Loucy (cell line): Measurements from ENCODE around the gene MICA.

Experiments
- H2AFZ ChIP-seq: fragments of 200-600 bp; sonication (generic); 2 replicates; pipeline ENCODE4 v1.6.0; 2016; ENCODE audit warnings: antibody characterized with exemption, mild to moderate bottlenecking, low read length, moderate library complexity
- H3F3A ChIP-seq: fragments of 200-600 bp; 2 replicates; pipeline ENCODE4 v1.6.0; 2016; ENCODE audit warnings: antibody characterized with exemption, low read depth, mild to moderate bottlenecking
- H3K27me3 ChIP-seq: fragments of 200-600 bp; sonication (generic); 2 replicates; pipeline ENCODE4 v1.6.1; 2014; ENCODE audit warnings: low read length, mild to moderate bottlenecking; ENCODE audit not compliant: insufficient read depth, poor library complexity, severe bottlenecking
- H3K36me3 ChIP-seq: fragments of 200-600 bp; sonication (generic); 2 replicates; pipeline ENCODE4 v1.6.1; 2016; ENCODE audit warnings: low read length; ENCODE audit not compliant: insufficient read depth
- H3K4me1 ChIP-seq: fragments of 200-600 bp; sonication (generic); 2 replicates; pipeline ENCODE4 v1.5.1; 2014; ENCODE audit warnings: low read length, mild to moderate bottlenecking; ENCODE audit not compliant: insufficient read depth, poor library complexity, severe bottlenecking
- H3K4me2 ChIP-seq: fragments of 200-600 bp; sonication (generic); 2 replicates; pipeline ENCODE4 v1.6.0; 2014; ENCODE audit warnings: antibody characterized with exemption, low read length, low read depth, mild to moderate bottlenecking; ENCODE audit not compliant: poor library complexity, severe bottlenecking
- H3K4me3 ChIP-seq: fragments of 200-600 bp; sonication (generic); 2 replicates; pipeline ENCODE4 v1.5.1; 2014; ENCODE audit warnings: low read length, mild to moderate bottlenecking, mixed read lengths; ENCODE audit not compliant: poor library complexity, severe bottlenecking
- H3K79me2 ChIP-seq: fragments of 200-600 bp; sonication (generic); 2 replicates; pipeline ENCODE4 v1.6.1; 2014; ENCODE audit warnings: low read length; ENCODE audit not compliant: insufficient read depth
- H3K9ac ChIP-seq: fragments of 200-600 bp; sonication (generic); 2 replicates; pipeline ENCODE4 v1.6.0; 2014; ENCODE audit warnings: mild to moderate bottlenecking, low read depth, low read length, moderate library complexity; ENCODE audit not compliant: poor library complexity, severe bottlenecking
- H3K9me2 ChIP-seq: fragments of 200-600 bp; sonication (generic); replicated peaks from 2 replicates; pipeline ENCODE4 v1.6.1; 2016; ENCODE audit warnings: low read depth, low read length, mixed read lengths
- H3K9me3 ChIP-seq: fragments of 200-600 bp; sonication (generic); 2 replicates; pipeline ENCODE4 v1.6.1; 2014; ENCODE audit warnings: mild to moderate bottlenecking, antibody characterized with exemption, low read length, low read depth; ENCODE audit not compliant: insufficient read depth
- H4K20me1 ChIP-seq: fragments of 200-600 bp; sonication (generic); 2 replicates; pipeline ENCODE4 v1.6.0; 2014; ENCODE audit warnings: antibody characterized with exemption, low read length, mild to moderate bottlenecking; ENCODE audit not compliant: insufficient read depth, poor library complexity, severe bottlenecking
- CTCF ChIP-seq: fragments of 200-600 bp; sonication (generic); conservative IDR thresholded peaks from 2 replicates; pipeline ENCODE4 v1.5.1; 2014; ENCODE audit warnings: mild to moderate bottlenecking, antibody characterized with exemption, low read length
- EZH2phosphoT487 ChIP-seq: fragments of 200-600 bp; IDR thresholded peaks from 2 replicates; pipeline ENCODE4 v1.6.1; 2018; ENCODE audit warnings: antibody characterized with exemption, mild to moderate bottlenecking, moderate library complexity, borderline replicate concordance

The MICA gene

GRCh38 chr6:31383149-31383548 is 20.2 kb upstream of the MICA start:
- H3K4me3 ChIP-seq, result no peak overlapping the region
- H3F3A ChIP-seq, result no peaks in the 10 kb centered on the region
- no peaks in the 10 kb centered on the region for H3K9me2 ChIP-seq
- no peaks in the 10 kb centered on the region for H3K9me3 ChIP-seq
- H3K9ac ChIP-seq, result no peak overlapping the region
- no peaks in the 10 kb centered on the region for H3K36me3 ChIP-seq
- no peaks in the 10 kb centered on the region for H3K79me2 ChIP-seq
- TF ChIP-seq EZH2phosphoT487 (no peak), CTCF (no peak)
- H3K4me1 ChIP-seq, result no peaks in the 10 kb centered on the region
- no peak overlapping the region for H3K4me2 ChIP-seq
- H3K27me3 ChIP-seq, result no peaks in the 10 kb centered on the region
- H2AFZ ChIP-seq, result no peak overlapping the region
- H4K20me1 ChIP-seq, result no peaks in the 10 kb centered on the region

GRCh38 chr6:31385041-31385440 is 18.4 kb upstream of the MICA start:
- Histone ChIP-seq H3K9ac (no peak overlapping the region), H3K9me3 (no peaks in the 10 kb centered on the region), H3K4me3 (no peak overlapping the region), H3K4me2 (no peak overlapping the region), H3K27me3 (no peaks in the 10 kb centered on the region), H3K9me2 (no peaks in the 10 kb centered on the region), H3K4me1 (no peaks in the 10 kb centered on the region), H4K20me1 (no peaks in the 10 kb centered on the region), H3K79me2 (no peaks in the 10 kb centered on the region), H2AFZ (no peak overlapping the region), H3F3A (no peaks in the 10 kb centered on the region), H3K36me3 (no peaks in the 10 kb centered on the region)
- TF ChIP-seq EZH2phosphoT487 (no peak), CTCF (no peak)

GRCh38 chr6:31386099-31386498 is 17.3 kb upstream of the MICA start:
- no peaks in the 10 kb centered on the region for H4K20me1 ChIP-seq
- H3K27me3 ChIP-seq, result no peaks in the 10 kb centered on the region
- H2AFZ ChIP-seq, result no peak overlapping the region
- H3K4me3 ChIP-seq, result no peak overlapping the region
- no peaks in the 10 kb centered on the region for H3K9me2 ChIP-seq
- H3K4me2 ChIP-seq, result no peak overlapping the region
- H3K9ac ChIP-seq, result no peak overlapping the region
- no peaks in the 10 kb centered on the region for H3K9me3 ChIP-seq
- no peaks in the 10 kb centered on the region for H3K79me2 ChIP-seq
- H3K36me3 ChIP-seq, result no peaks in the 10 kb centered on the region
- TF ChIP-seq EZH2phosphoT487 (no peak), CTCF (no peak)
- no peaks in the 10 kb centered on the region for H3K4me1 ChIP-seq
- H3F3A ChIP-seq, result no peaks in the 10 kb centered on the region
